ENCODE data around the gene ASB5. TPM values are rescaled to one million over a fixed set of nuclear protein-coding genes. Genes with fewer than 3 reads are reported as not detected.

The ASB5 gene
- total and polyA plus RNA-seq, 10 of the 15 experiments (the other 5 are each of a cell fraction or from before 2014, with no cell fraction given), result not detected

DNA sequence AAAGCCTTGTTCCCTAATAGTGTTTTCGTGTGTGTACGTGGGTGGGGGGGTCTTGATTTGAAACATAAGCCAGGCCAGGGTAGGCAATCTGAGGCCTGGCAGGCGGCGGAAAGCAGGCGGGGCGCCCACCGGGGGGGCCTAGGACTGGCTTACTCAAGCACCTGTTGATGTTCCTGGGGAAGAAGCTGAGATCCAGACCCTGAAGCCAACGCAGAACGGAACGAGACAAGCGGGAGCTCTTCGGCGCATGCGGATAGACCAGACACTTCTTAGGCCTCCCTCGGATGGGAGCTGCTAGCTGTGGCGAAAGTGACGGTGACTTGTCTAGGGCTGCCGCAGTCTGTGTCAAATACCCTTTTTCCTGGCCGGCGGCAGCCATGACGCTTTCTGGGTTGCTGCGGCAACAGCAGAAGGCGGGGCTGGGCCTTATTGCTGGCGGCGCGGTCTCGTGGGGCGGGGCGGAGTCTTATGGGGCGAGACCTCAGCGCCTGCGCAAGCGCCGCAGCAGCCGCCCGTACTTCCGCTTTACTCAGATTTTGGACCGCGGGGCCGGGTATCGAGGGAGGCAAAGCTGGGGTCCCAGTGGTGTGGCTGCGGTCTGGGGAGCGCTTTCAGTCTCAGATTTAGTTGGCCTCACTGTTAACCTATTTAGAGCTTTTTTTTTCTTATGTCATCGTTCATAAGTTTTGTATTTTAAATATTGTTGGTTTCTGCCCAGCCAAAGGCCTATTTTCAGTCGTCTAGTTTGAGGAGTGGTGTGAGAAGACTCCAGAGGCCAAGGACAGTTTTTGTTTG lies 73.6 kb downstream of the ASB5 start, which contains the start of gene SPATA4 (continued):
- TF ChIP-seq, protein P1, sequence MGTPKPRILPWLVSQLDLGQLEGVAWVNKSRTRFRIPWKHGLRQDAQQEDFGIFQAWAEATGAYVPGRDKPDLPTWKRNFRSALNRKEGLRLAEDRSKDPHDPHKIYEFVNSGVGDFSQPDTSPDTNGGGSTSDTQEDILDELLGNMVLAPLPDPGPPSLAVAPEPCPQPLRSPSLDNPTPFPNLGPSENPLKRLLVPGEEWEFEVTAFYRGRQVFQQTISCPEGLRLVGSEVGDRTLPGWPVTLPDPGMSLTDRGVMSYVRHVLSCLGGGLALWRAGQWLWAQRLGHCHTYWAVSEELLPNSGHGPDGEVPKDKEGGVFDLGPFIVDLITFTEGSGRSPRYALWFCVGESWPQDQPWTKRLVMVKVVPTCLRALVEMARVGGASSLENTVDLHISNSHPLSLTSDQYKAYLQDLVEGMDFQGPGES (IDR thresholded peaks at IDR 0.05), result no peak
- TF ChIP-seq RFX5 (IDR thresholded peaks at IDR 0.05; ENCODE audit: low read depth, low read length) (no peak), MLLT1 (IDR thresholded peaks at IDR 0.05) (peak; percentile 96), NFIC (IDR thresholded peaks at IDR 0.05; ENCODE audit: low read depth, low read length) (peak; percentile 87), RAD21 (IDR thresholded peaks at IDR 0.05; ENCODE audit: insufficient read depth, low read depth, low read length) (0 out of 2 replicates have a peak, but pooled peaks have one; percentile 4), SIX5 (IDR thresholded peaks at IDR 0.05; ENCODE audit: low read depth, low read length, severe bottlenecking) (no peak)

DNA sequence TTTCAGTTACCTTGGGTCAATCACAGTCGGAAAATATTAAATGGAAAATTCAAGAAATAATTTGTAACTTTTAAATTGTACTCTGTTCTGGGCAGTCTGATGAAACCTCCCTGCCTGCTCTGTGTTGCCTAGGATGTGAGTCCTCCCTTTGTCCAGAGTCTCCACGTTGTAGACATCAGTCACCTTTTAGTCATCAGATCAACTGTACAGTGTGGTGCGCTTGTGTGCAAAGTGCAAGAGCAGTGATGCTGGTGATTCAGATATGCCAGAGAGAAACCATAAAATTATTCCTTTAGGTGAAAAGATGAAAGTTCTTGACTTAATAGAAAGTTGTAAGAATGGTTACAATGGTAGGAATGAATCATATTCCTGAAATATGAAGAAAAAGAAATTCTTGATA lies 75.1 kb downstream of the ASB5 start:
- no peak overlapping the region for H3K4me2 ChIP-seq (ENCODE audit: control insufficient read depth, insufficient read depth)
- DNase-seq (ENCODE audit: low read depth, low spot score), result no peak
- ChIA-PET POLR2A (no interaction called here), RAD21 (ENCODE audit: unreplicated experiment) (no interaction called here), SMC1A (ENCODE audit: uncharacterized antibody, unreplicated experiment) (interaction anchor here (0.6 kb wide), 1 partner anchor 15 kb away, joined by 3 read pairs; no protein-coding TSS in a partner anchor), CTCF (no interaction called here)
- H3K4me3 ChIP-seq, result no peak overlapping the region
- H3K27me3 ChIP-seq (replicated peaks in 1 of 2; ENCODE audit: control insufficient read depth in 2 of 2, insufficient read depth in 2 of 2, low read length in 1 of 2), result peaks cover 0 to 1% of the 10 kb centered on the region in 2 experiments; a peak in 3 of 4 replicates
- in situ Hi-C loops (cut with MboI) (no loop called here), intact Hi-C loops (cut with micrococcal nuclease; ENCODE audit: unreplicated experiment) (no loop called here)
- no peaks in the 10 kb centered on the region; the same call in 1 of the 3 replicates for H3K9me3 ChIP-seq (replicated peaks; ENCODE audit: control insufficient read depth, insufficient read depth, low read length)
- no TSS peak for BruUV-seq (replicated peaks)
- peaks cover 12% of the 10 kb centered on the region for H3K4me1 ChIP-seq (ENCODE audit: control insufficient read depth, insufficient read depth, low read length)
- H2AFZ ChIP-seq (ENCODE audit: control insufficient read depth, low read depth, low read length), result no peak overlapping the region
- no peak for ATAC-seq
- 32% methylated on average over 3 of the region's 3 CpGs for WGBS (ENCODE audit: insufficient coverage, insufficient replicate concordance, low lambda C conversion rate, missing lambda C conversion rate)
- no peak for FAIRE-seq
- H3K36me3 ChIP-seq (ENCODE audit: control insufficient read depth in 2 of 2, insufficient read depth in 2 of 2, low read length in 1 of 2), result no peaks in the 10 kb centered on the region
- H3K27ac ChIP-seq (ENCODE audit: control insufficient read depth, insufficient read depth), result no peak overlapping the region
- H3K79me2 ChIP-seq (ENCODE audit: control insufficient read depth, insufficient read depth, low read length), result no peaks in the 10 kb centered on the region
- H4K20me1 ChIP-seq (ENCODE audit: control insufficient read depth, insufficient read depth), result no peaks in the 10 kb centered on the region
- H3K9ac ChIP-seq (ENCODE audit: control insufficient read depth, insufficient read depth, low read length), result no peak overlapping the region
- no peak for TF ChIP-seq LARP7 (IDR thresholded peaks at IDR 0.05)
- TF ChIP-seq RFX5 (IDR thresholded peaks at IDR 0.05; ENCODE audit: low read depth, low read length), result no peak
- no peak for TF ChIP-seq SMC3 (IDR thresholded peaks at IDR 0.05; ENCODE audit: borderline replicate concordance, low read length)
- no peak for TF ChIP-seq SUZ12 (IDR thresholded peaks at IDR 0.05; ENCODE audit: unreplicated experiment)
- no peak for TF ChIP-seq SMARCA5 (IDR thresholded peaks at IDR 0.05)
- TF ChIP-seq PML (IDR thresholded peaks at IDR 0.05; ENCODE audit: low read length), result no peak
- TF ChIP-seq GATAD2B (conservative IDR thresholded peaks at IDR 0.05; ENCODE audit: low read depth), result no peak
- no peak for TF ChIP-seq MEF2A (IDR thresholded peaks at IDR 0.05; ENCODE audit: insufficient read depth, low read depth, low read length)
- no peak for TF ChIP-seq ZNF622 (IDR thresholded peaks at IDR 0.05)
- TF ChIP-seq IRF5 (IDR thresholded peaks at IDR 0.05; ENCODE audit: borderline replicate concordance), result no peak
